Tongue (tissue), 2 donors: Measurements from ENCODE around the gene ANKRD40. TPM values are rescaled to one million over a fixed set of nuclear protein-coding genes. Genes with fewer than 3 reads are reported as not detected.
"Not testable (repeated sequence)": the region's sequence is repeated elsewhere in the genome, so short reads cannot be mapped to it uniquely, and the experiment has no call there.

ENCODE experiments used
- DNase-seq: peaks from one replicate; pipeline ENCODE4 v3.0.0-alpha.2; 2015
- total RNA-seq: library from RNA; depleted of rRNA; stranded (reverse); fragments of >200 nt; gene quantifications from one replicate; pipeline ENCODE4 v1.2.3, GENCODE V29; 2014

Gene ANKRD40
- total RNA-seq, 1 donor from 2014 or later = 48.6 TPM

DNA sequence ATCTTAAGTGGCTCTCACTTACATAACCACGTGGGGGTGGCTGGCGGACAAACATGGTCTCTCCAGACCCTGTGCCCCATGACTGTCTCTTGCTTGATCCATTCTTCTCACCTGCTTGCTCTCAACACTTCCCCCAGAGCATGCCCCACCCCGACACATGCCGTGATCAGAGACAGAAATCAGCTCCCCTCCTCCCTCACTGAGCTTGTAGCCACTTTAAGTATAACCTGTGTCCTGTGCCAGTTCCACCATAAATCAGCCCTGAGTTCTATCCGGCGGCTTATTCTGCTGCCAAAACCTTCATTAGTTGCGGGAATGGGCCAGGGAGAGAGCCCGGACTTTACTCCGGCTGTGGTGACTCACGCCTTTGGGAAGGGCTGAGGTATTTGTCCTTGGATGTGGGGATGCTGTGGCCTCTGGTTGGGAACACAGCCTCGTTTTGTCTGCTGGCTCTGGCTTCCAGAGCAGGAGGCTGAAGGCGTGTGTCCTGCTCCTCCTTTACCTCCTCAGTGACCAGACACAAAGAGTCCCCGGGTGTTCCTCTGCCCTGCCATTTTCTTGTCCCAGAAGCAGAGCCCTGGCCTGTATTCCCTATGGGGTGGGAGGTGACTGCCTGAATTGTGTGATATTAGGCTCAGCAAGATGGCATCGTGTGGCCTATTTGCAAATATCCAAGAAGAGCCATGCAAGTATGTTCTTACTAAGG lies 21.1 kb downstream of the ANKRD40 start:
- peak; percentile 56 for DNase-seq

DNA sequence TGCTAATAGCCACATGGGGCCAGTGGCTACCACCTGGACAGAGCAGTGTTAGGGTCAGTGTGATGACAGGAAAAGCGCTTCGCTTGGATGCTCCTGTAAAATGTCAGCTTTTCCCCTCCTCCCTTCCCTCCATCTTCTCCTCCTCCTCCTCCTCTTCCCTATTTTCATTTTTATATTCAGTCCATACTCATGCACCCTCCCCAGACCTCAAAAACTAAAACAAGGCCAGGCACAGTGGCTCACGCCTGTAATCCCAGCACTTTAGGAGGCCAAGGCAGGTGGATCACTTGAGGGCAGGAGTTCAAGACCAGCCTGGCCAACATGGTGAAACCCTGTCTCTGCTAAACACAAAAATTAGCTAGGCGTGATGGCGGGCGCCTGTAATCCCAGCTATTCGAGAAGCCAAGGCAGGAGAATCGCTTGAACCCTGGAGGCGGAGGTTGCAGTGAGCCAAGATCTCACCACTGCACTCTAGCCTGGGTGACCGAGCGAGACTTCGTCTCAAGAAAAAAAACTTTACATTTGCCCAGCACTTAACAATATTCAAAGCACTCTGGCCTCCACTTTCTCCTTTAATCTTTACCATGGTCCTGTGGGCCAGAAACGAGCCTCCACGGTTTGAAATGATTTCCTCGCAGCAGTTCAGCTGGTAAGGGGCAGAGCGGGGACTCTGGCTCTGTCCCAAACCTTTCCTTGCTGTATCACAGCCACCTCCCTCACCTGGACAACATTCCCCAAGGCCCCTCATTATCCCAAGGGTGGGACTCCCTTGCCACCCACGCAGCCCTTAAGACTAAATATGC lies 21.8 kb downstream of the ANKRD40 start:
- no peak for DNase-seq

DNA sequence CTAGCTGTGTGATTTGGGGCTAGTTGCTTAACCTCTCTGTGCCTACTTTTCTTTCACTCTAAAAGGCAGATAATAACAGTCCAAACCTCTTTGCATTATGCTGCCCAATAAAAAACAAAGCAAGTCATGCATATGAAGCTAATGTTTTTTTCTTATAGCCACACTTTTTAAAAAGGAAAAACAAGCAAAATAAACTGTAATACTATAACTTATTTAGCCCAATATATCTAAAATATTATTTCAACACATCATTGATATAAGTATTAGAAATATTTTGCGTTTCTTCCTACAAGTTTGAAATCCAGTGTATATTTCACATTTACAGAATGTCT lies 22.4 kb downstream of the ANKRD40 start:
- DNase-seq = no peak

DNA sequence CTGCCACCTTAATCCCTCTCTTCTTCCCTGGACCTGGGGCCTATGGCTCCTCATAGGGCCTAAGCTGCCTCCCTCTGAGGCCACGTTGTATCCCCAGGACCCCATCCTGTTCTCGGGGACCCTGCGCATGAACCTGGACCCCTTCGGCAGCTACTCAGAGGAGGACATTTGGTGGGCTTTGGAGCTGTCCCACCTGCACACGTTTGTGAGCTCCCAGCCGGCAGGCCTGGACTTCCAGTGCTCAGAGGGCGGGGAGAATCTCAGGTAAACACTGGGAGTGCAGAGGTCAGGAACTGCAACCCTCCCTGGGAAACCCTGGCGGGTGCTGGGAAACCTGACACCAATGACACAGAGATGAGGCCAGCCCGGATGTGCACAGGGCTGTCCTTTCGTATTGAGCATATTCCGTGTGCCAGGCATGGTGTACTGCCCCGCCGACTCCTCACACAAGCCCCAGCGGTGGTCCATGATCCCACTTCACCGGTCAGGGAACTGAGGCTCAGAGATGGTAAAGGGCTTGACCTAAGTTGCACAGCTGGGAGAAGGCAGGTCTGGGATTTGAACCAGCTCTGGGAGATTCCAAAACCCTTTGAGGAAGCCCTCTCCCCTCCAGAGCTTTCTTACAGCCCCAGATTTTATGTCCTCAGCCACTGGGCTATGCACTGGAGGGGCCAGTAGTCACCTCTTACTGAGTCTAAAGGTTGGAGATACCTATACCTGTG lies 22.9 kb downstream of the ANKRD40 start:
- DNase-seq = no peak

DNA sequence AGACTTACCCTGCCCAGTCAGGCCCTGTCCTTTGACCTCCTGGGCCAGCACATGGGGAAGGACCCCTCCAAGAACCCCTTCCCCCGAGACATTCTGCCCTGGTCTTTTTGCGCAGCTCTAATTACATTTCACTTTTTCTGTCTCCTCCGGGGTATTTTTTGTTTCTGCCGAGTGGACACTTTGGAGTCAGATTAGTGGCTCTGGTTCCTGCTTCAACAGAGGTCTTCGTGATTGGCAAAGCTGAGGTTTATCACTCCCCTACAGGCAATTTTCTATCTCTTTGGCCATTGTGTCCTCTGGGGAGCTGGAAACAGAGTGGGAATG lies 23.5 kb downstream of the ANKRD40 start:
- DNase-seq = no peak

DNA sequence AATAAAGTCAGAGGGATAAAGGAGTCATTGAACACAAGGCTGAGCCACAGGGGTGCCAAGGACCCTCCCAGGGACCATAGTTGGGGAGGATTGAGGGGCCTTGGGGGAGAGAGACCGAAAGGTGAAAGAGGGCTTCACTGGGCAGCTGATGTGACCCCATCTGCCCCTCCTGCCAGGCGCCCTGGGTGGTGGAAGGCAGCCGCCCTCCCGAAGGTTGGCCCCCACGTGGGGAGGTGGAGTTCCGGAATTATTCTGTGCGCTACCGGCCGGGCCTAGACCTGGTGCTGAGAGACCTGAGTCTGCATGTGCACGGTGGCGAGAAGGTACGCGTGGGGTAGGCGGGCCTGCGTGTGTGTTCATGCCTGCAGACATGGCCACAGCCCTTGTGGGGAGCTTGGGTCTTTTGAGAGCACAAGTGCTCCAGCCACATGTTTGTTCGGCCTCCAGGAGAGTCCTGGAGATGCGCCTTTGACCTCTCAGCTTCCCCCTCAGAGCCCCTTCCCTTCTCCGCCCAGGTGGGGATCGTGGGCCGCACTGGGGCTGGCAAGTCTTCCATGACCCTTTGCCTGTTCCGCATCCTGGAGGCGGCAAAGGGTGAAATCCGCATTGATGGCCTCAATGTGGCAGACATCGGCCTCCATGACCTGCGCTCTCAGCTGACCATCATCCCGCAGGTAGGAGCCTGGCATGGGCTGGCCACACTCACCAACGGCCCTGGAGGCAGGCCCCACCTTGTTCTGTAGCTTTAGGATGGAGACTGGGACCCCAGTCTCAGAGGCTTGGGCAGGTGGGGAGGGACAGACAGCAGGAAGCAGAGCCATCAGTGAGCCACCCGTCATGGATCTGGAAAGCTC lies 24.1 kb downstream of the ANKRD40 start:
- DNase-seq = no peak

DNA sequence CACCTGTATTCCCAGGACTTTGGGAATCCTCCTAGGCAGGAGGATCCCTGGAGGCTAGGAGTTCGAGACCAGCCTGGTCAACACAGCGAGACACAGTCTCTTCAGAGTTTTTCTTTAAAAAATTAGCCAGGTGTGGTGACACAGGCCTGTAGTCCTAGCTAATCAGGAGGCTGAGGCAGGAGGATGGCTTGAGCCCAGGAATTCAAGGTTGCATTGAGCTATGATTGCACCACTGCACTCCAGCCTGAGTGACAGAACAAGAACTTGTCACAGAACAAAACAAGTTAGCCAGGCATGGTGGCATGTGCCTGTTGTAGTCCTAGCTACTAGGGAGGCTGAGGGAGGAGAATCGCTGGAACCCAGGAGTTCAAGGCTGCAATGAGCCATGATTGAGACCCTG lies 24.8 kb downstream of the ANKRD40 start:
- DNase-seq = no peak

DNA sequence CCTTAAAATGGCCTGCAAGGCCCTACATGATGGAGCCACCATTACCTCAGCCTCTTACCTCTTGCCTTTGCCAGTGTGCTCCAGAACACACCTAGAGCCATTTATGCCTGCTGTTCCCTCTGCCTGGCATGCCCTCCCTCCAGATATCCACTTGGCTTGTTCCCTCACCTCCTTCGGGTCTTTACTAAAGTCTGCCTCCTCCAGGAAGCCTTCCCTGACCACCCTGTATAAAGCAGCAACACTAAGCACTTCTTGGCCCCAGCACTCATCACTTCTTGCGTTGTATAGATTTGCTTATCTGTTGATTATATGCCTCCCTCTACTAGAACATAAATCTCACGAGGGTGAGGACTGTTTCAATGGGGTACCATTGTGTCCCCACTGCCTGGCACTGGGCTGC lies 25.3 kb downstream of the ANKRD40 start:
- no peak for DNase-seq

DNA sequence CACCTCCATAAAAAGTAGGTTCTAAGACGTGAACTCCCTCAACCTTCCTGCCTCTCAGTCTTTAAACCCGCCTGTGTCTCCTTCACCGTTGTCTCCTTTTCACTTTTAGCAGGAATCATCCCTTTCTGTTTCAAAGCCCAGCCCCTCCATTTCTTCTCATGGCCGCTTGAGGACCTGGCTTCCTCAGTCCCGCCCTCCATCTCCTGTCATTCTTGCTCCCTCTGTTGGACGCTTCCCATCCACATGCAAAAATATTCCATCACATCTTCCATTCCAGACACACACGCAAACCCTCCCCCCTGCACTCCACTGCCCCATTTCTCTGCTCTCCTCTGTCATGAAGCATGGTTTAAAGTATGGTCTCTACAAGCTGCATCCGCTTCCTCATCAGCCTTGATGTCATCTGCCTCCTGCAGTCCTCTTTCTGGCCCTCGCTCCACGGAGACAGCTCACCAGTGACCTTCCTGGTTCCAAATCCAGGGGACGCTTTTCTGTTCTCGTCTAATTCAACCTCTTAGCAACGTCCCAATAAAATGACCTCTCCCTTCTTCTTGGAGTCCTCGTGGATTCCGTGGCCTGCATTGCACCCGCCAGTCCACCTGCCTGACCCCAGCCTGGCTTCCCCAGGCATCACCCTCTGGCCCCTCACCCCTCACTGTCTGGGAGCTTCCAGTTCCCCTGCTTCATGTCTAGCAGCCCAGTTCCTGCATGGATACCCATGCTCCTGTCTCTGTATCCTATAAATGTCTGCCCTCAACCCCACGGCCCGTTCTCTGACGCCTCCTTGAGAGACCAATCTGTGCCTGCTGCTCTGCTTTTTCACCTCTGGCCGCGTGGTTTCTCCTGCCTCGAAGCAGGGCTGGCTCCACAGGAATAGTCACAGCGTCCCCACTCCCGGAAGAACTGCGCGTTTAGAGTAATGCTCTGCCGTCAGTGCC lies 26.2 kb downstream of the ANKRD40 start:
- peak; percentile 91 for DNase-seq

DNA sequence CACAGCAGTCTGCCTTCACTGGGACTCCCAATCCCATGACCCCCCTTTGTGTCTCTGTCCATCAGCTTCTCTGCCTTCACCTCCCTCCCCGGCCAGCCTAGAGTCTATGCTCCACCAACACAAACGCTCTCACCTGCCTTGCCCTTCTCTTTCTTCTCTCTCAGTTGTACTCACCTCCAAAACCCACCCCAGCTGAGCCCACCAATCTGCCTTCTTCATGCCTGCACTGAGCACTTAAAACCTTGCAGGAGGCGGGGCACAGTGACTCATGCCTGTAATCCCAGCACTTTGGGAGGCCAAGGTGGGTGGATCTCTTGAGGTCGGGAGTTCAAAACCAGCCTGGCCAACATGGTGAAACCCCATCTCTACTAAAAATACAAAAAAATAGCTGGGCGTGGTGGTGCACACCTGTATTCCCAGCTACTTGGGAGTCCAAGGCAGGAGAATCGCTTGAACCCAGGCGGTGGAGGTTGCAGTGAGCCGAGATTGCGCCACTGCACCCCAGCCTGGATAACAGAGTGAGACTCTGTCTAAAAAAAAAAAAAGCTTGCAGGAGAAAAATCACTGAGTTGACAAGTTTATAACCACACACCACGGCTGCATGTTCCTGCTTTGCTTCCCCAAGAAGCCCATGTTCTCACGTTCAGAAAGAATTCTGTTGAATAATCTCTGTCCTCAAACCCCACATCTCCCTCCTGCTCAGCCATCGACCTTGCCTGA lies 27.0 kb downstream of the ANKRD40 start:
- not testable (repeated sequence) for DNase-seq

DNA sequence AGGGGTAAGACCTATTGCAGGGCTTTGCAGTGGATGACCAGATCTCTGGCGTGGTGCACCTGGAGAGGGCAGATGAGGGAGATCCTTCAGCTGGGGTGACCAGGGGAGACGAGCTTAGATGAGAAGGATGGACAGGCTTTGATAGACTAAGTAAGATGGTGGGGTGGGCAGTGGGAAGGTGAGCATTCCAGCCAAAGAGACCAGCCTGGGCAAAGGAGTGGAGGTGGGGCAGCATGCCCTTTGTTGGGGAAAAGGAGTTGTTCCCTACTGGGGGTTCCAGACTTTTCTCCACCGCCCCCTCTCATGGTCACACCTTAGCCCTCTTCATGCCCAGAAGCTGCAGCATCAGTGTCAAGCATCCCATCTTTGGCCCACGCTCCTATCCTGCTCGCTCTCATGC lies 27.6 kb downstream of the ANKRD40 start:
- DNase-seq = no peak

DNA sequence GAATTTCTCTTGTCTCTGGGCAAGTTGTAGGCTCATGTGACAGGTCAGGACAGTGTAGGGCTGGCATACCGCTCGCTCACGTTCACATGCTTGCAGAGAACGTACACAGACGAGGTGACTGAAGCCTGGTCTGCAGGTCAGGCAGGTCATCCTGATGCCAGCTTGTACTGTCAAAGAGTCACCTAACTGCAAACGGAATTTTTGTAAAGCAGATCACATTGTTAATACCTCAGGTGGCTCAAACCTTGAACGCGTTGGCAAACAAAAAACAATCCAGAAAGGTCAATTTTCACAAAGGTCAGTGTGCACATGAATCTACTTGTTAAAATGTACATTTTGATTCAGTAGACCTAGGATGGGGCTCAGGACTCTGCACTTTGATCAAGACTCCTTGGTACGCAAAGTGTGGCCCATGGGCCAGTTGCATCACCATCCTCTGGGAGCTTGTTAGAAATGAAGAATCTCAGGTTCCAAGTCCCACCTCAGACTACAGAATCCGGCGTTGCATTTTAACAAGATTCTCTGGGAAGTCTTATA lies 28.6 kb downstream of the ANKRD40 start:
- DNase-seq = no peak

DNA sequence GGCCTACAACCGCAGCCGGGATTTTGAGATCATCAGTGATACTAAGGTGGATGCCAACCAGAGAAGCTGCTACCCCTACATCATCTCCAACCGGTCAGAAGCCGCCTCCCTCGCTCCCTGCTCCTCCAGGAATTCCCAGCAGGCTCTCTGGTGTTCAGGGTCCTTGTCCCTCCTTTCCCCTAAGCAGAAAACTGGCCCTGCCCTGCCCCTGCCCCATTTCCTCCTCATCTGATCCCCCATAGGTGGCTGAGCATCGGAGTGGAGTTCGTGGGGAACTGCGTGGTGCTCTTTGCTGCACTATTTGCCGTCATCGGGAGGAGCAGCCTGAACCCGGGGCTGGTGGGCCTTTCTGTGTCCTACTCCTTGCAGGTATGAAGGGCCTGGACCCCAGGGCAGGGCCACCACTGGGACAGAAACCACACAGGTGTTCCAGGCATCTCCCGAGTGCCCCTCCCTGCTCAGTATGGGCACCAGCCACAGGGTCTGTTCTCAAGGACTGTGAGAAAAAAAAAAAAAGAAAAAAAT lies 29.8 kb downstream of the ANKRD40 start:
- DNase-seq = no peak

DNA sequence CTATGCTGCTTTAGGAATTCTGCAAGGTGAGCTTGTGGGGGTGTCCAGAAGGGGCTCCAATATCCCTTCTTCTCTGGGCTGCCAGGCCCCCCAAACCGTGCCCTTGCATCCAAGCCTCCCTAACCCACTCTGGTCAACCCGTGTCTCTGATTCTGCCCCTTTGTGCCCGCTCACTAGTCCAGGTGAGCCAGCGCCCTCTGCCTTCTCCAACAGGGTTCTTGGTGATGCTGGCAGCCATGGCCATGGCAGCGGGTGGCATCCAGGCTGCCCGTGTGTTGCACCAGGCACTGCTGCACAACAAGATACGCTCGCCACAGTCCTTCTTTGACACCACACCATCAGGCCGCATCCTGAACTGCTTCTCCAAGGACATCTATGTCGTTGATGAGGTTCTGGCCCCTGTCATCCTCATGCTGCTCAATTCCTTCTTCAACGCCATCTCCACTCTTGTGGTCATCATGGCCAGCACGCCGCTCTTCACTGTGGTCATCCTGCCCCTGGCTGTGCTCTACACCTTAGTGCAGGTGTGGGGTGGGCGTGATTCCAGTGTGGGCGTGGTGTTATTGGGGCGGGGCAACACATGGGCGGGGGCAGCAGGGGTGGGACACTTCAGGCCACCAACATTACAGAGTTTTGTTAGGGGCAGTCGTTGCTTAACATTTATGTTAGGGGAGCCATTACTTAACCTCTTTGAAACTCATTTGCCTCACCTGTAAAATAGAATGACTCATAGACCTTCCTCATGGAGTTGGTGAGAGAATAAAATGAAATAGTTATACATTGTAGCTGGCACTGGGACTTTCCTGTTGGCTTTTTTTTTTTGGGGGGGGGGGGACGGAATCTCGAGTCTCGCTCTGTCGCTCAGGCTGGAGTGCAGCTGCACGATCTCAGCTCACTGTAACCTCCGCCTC lies 31.4 kb downstream of the ANKRD40 start:
- no peak for DNase-seq

DNA sequence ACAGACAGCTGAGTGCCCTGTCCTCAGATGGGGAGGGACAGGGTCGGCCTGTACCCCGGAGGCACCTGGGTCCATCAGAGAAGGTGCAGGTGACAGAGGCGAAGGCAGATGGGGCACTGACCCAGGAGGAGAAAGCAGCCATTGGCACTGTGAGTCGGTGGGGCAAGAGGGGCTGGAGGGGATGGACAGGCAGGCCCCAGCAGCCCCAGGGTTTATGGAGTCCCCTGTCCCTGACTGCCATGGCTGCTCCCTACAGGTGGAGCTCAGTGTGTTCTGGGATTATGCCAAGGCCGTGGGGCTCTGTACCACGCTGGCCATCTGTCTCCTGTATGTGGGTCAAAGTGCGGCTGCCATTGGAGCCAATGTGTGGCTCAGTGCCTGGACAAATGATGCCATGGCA lies 32.1 kb downstream of the ANKRD40 start:
- DNase-seq = no peak

DNA sequence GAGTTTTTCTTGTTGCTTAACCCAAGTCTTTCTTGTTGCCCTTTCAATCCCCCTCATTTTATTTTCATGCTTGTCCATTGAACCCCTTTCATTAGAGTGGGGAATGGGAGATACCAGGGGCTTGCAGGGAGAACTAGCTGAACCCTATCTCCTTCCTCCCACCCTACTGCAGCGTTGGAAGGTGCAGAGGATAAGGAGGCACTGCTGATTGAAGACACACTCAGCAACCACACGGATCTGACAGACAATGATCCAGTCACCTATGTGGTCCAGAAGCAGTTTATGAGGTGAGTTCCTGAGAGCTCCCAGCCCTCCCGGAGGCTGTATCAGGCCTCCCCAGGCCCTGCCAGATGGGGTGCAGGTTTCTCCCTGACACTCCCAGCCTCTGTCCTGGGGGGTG lies 32.5 kb downstream of the ANKRD40 start:
- DNase-seq = no peak

DNA sequence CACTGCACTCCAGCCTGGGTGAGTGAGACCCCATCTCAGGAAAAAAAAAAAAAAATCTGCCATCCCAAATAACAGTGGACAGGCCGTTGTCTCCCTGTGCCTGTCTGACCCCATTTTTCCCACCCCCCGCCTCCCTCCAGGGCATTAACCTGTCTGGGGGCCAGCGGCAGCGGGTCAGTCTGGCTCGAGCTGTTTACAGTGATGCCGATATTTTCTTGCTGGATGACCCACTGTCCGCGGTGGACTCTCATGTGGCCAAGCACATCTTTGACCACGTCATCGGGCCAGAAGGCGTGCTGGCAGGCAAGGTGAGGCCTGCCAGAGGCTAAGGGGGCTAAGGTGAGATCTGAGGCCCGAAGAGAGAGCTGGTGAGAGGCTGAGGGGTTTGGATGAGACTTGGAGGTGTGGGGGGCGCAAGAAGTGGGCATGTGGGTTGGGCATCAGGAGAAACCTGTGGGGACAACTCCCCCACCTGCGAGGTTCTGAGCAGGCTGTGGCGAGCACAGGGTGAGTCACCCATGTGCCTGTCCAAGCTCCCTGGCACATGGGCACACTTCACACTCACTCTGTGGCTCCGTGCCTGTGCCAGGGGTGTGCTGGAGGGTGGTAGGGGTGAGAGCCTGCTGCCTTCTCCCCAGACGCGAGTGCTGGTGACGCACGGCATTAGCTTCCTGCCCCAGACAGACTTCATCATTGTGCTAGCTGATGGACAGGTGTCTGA lies 34.7 kb downstream of the ANKRD40 start:
- DNase-seq = no peak

DNA sequence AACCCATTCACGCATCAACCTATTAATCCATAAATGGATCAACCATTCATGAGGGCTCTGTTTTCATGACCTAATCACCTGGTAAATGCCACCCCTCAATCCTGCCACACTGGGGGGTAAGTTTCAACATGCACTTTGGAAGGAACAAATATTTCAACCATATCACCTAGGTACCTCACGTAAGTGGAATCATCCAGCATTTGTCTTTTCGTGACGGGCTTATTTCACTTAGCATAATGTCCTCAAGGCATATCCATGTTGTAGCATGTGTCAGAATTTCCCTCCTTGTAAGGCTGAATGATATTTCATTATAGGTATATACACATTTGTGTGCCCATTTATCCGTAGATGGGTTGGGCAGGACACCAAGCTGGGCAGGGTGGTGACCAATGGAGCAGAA lies 35.6 kb downstream of the ANKRD40 start:
- peak; percentile 64 for DNase-seq
